Amniotic epithelial cell (primary cell): Measurements from ENCODE around the gene RUSC1.

Source experiments
- DNase-seq: peaks from one replicate; pipeline ENCODE4 v3.0.0-alpha.2; 2010; ENCODE audit warnings: low read depth

The RUSC1 gene

GRCh38 chr1:155295183-155295941, 25.3 kb upstream of the RUSC1 start:
- no peak for DNase-seq

GRCh38 chr1:155295942-155296267, 24.8 kb upstream of the RUSC1 start:
- DNase-seq, result no peak

GRCh38 chr1:155296661-155297060, 24.0 kb upstream of the RUSC1 start:
- DNase-seq, result no peak

- no peak for DNase-seq
These were observed 23.3 kb upstream of the RUSC1 start for GRCh38 chr1:155297384-155297783.

- no peak for DNase-seq
These were observed 20.7 kb upstream of the RUSC1 start for GRCh38 chr1:155300024-155300423.

GRCh38 chr1:155300553-155301329, 20.0 kb upstream of the RUSC1 start:
- DNase-seq, result no peak

- no peak for DNase-seq
These were observed 19.3 kb upstream of the RUSC1 start, which contains the start of gene PKLR for GRCh38 chr1:155301342-155301841. Gene PKLR (minus strand): TSS chr1:155301438. CDS start chr1:155301395, 43 bp downstream.

- no peak for DNase-seq
These were observed 16.1 kb upstream of the RUSC1 start for GRCh38 chr1:155304558-155305063.

- DNase-seq, result no peak
These were observed 14.8 kb upstream of the RUSC1 start for GRCh38 chr1:155305881-155306391.

- DNase-seq, result peak; percentile 72
These were observed 13.4 kb upstream of the RUSC1 start for GRCh38 chr1:155307247-155307740.

- peak; percentile 99 for DNase-seq
These were observed 11.9 kb upstream of the RUSC1 start, which contains the start of gene FDPS for GRCh38 chr1:155308493-155309422. Gene FDPS (plus strand): TSS chr1:155308866. CDS start chr1:155309790, 924 bp downstream.

GRCh38 chr1:155309423-155310021, 11.2 kb upstream of the RUSC1 start:
- DNase-seq, result no peak

GRCh38 chr1:155313261-155313660, 7.4 kb upstream of the RUSC1 start:
- no peak for DNase-seq

GRCh38 chr1:155316922-155317321, 3.8 kb upstream of the RUSC1 start:
- DNase-seq, result no peak

GRCh38 chr1:155318082-155318481, 2.6 kb upstream of the RUSC1 start:
- no peak for DNase-seq

GRCh38 chr1:155319536-155319935, 1.2 kb upstream of the RUSC1 start:
- no peak for DNase-seq

GRCh38 chr1:155320252-155320651, 442 bp upstream of the RUSC1 start:
- DNase-seq, result no peak

- DNase-seq, result no peak
These were observed 1.2 kb downstream of the RUSC1 start for GRCh38 chr1:155321639-155322503.

GRCh38 chr1:155322571-155322952, 1.9 kb downstream of the RUSC1 start:
- DNase-seq, result peak; percentile 40
